Fibroblast of skin of left quadriceps (primary cell): ENCODE results near the gene GNAO1.
"Not testable (repeated sequence)": the region's sequence is repeated elsewhere in the genome, so short reads cannot be mapped to it uniquely, and the experiment has no call there.

Experiments used
- DNase-seq, 2 experiments: peaks; one replicate each; pipeline ENCODE4 v3.0.0-alpha.2; 2013; ENCODE audit warnings: low read depth in 2 of 2

Gene GNAO1

GRCh38 chr16:56363181-56363716 is 172.0 kb downstream of the GNAO1 start:
- no peak for DNase-seq

GRCh38 chr16:56363781-56364565 is 172.7 kb downstream of the GNAO1 start:
- no peak for DNase-seq

DNA sequence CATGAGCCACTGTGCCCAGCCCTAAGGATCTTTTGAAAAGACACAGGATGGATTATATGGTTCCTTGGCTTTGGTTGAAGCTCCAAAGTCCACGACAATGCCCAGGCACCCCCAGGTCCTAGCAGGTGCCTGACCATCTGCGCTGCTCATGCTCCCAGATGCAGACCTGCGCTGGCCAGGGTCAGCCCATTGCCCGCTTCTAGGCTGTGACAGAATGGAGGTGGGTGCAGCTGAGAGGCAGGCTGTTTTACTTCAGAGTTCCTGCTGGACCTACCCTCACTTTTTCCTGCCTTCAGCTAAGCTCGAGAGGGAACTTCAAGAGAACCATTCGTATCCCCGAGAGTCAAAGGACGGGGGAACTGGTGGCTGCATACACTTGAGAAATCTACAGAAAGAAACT is 173.6 kb downstream of the GNAO1 start:
- no peak for DNase-seq

GRCh38 chr16:56365552-56365951 is 174.3 kb downstream of the GNAO1 start:
- DNase-seq: no peak

DNA sequence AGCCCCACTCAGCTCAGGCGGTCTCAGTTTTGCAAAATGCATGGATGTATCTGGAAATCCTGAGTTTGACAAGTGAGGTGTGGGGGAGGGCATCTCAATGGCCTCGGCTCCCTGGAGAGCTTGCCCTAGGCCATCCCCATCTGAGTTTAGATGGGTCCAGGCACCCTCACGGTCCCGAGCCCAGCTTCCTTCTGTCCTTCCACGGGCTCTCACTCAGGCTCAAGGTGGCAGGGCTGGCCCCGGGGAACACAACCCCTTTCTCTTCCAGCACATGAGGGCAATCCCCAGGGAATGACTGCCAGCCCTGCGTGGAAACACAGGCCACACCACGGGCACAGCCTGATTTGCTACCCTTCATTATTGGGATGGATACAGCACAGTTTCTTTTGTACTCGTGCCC is 175.7 kb downstream of the GNAO1 start:
- DNase-seq: no peak

DNA sequence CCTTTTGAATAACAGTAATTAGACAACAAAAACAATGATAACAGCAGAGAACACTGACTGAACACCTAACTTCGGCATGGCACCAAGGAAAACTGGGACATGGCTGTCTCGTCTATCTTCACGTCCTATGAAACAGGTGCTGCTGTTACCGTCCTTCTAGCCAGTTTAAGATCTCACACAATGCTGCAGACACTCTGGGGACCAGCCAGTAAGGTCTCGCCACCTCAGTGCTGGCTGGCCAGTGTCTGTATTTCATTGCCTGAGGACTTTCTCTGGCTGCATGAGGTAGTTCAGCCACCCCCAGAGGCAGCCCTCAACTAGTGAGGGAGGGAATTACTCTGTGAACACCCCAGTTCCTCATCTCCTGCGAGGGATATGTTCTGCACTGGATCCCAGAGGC is 176.5 kb downstream of the GNAO1 start:
- no peak for DNase-seq

DNA sequence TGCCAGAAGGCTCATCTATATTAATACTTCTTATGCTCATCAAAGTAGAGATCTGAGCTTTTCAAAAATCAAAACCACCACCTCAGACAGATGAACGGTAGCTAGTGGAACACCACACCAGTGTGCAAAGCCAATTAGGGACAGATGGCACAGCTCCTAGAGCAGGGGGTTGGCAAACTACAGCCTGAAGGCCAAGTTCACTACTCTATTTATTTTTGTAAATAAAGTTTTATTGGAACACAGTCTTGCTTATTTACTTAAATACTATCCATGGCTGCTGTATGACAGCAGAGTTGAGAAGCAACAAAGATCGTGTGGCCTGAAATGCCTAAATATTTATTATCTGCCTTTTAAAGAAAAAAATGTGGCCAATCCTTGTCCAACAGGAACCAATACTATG is 177.3 kb downstream of the GNAO1 start:
- no peak for DNase-seq

GRCh38 chr16:56369202-56369601 is 177.9 kb downstream of the GNAO1 start:
- no peak for DNase-seq

GRCh38 chr16:56370185-56370874 is 179.0 kb downstream of the GNAO1 start:
- no peak for DNase-seq

DNA sequence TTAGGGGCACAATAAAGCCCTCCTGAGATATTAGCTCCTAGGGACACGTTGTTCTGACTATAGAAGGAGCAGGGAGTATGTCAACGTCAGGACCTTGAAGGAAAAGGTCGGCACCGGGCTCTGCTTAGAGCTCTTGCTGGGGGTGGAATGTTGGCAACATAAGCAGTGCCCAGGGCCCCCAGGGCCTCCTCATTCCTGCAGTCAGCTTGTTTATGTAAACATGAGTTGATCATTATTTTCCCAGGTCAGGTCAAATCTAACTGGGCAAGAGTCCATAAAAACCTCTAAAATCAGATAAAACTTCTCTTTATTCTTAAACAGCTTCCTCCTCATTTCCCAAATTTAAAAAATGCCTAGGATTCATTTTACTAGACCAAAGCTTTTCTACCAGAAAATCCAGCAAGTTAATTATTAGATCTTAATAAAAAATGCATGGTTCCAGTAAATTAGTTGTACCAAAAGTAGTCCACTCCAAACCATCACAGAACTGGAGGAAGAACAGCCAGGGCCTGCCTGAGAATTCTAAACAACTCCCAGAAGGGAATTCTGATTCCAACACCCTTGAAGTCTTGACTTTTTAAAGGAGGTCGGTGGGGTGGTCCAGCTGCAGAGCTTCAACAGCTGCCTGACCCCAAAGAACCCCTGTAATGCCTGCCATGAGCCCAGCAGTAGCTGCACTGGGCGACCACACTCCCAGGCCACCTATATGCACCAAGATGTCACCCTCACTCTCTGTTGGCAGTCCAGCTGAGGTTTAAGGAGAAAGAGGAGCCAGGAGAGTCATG is 179.8 kb downstream of the GNAO1 start:
- DNase-seq: no peak

- no peak for DNase-seq
These were observed 180.3 kb downstream of the GNAO1 start for GRCh38 chr16:56371660-56371937.

DNA sequence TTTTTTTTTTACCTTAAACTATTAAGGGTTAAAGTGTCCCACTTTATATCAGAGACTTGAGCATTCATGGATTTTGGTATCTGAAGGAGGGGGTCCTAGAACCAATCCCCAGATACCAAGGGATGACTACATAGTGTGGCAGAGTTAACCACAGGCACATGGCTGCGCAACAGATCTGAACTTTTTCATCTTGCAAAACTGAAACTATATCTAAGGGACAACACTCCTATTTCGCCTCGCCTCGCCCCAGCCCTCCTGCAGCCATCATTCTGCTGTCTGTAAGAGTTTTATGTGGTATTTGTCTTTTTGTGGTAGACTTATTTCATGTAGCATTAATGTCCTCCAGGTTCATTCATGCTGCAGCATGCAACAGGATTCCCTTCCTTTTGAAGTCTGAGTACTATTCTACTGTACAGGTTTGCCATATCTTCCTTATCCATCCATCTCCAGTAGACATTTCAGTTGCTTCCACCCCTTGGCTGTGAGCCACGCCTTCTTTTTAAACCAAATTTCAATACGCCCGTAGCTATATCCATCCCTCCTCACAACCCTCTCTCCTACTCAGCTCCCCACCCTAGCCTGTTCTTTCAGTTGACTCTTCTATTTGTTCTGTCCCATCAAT is 180.8 kb downstream of the GNAO1 start:
- DNase-seq: no peak

DNA sequence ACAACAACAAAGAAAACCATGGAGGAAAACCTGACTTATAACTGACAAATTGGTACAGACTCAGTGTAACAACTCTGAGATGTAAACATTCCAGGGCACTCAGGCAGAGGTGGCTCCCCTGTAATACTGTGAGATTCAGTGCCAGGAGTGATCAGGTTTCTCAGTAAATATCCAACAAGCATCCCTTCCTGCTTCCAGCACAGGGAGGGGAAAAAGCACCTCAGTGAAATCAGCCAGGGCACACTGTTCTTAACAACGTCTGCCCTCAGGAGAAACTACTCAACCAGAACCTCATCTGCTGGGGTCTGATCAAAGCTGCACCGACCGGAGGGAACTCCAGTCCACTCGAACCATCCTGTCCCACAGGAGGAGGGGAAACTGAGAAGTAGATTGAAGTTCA is 181.7 kb downstream of the GNAO1 start:
- DNase-seq: no peak

DNA sequence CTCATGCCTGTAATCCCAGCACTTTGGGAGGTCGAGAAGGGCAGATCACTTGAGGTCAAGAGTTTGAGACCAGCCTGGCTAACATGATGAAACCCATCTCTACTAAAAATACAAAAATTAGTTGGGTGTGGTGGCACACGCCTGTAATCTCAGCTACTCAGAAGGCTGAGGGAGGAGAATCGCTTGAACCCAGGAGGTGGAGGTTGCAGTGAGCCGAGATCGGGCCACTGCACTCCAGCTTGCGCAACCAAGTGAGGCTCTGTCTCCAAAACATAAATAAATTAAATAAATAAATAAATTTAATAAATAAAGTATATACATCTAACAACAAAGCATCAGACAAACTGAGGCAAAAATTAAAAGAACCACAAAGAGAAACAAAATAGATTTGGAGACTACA is 184.5 kb downstream of the GNAO1 start:
- DNase-seq: not testable (repeated sequence)

DNA sequence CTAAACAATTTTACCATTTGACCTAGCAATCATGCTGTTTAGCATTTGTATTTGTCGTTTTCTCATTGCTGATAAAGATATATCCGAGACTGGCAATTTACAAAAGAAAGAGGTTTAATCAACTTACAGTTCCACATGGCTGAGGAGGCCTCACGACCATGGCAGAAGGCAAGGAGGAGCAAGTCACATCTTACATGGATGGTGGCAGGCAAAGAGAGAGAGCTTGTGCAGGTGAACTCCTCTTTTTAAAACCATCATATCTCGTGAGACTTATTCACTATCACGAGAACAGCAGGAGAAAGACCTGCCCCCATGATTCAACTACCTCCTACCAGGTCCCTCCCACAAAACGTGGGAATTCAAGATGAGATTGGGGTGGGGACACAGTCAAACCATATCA is 187.8 kb downstream of the GNAO1 start:
- DNase-seq: not testable (repeated sequence)

- not testable (repeated sequence) for DNase-seq
These were observed 189.6 kb downstream of the GNAO1 start for GRCh38 chr16:56380778-56381485.

- no peak for DNase-seq
These were observed 191.2 kb downstream of the GNAO1 start for GRCh38 chr16:56382459-56382858.

DNA sequence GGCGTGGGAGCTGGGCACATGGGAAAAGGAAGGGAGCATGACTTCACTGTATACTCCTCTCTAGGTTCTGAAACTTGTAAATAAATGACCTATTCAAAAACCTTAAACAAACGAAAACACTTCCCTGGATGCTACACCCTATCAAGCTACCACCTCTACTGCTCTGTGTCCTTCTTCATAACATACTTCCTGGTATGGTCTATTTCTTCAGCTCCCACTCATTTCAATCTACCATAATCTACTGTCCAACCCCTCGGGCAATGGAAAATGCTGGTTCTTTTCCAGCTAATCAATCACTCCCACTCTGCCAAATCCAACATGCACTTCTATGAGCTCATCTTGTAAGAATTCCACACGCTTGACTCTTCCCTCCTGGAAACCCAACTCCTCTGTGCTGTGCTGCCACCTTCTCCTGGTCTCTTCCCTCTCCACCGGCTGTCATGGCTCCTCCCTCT is 191.6 kb downstream of the GNAO1 start:
- no peak for DNase-seq

DNA sequence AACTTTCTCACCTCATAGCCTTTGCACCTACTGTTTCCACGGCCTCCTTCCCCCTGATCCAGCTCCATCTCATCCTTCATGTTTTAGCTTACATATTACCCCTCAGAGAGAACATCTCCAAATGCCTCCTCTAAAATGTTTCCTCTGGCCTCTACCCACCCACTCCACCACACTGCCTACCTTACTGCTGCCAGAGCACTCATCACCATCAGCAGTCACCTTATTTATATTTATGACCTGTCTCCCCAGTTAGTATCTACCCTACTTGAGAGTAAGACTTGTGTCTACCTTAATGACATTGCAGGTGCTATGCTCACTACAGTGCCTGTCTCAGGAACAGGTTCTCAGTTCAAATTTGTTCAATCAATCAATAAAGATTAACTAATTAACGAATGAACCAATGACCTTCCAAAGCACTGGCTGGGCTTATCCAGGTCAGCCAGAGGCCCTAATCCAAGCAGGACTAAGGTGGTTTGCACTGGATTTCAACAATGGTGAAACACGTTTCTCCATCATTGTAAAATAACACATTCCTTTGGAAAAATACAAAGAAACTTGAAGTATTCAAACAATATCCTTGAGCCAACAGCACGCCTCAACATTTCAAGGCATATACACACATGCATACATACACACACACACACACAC is 192.9 kb downstream of the GNAO1 start:
- no peak for DNase-seq

GRCh38 chr16:56387396-56387795 is 196.1 kb downstream of the GNAO1 start:
- DNase-seq: peak; percentile 45 to 54

DNA sequence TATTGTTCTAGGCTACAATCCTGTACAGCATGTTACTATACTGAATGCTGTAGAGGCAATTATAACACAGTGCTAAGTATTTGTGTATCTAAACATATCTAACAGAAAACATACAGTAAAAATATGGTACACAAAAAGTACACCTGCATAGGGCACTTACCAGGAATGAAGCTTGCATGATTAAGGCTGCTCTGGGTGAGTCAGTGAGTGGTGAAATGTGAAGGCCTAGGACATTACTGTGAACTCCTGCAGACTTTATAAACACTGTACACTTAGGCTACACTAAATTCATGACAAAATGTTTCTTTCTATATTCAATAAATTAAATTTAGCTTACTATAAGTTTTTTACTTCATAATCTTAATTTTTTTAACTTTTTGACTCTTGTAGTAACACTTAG is 196.9 kb downstream of the GNAO1 start:
- no peak for DNase-seq
